ENCODE measurements around the gene FAM170B.

DNA sequence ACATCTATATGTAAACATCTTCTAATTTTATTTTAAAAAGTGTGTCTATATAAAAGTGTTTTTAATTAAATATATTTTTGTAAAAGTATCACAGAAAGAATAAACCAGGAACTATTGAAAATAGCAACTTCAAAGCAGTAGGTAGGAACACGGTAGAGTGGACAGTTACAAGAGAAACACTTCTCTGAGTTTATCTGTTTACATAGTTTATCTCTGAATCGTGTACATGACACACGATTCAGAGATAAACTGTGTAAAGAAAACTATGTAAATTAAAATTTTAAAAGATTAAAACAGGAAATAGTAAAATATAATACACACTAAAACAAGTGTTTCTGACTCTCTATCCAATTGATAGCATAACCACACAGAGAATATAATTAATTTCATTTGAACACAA lies 25.1 kb upstream of the FAM170B start:
- TF ChIP-seq CTCF (IDR thresholded peaks at IDR 0.05) (no peak), EZH2 (IDR thresholded peaks at IDR 0.05) (no peak), EZH2phosphoT487 (IDR thresholded peaks at IDR 0.05) (no peak)

Data from neural progenitor cell (in vitro differentiated cells).